ENCODE results near the gene C19orf53. TPM values are rescaled to one million over a fixed set of nuclear protein-coding genes. Genes with fewer than 3 reads are reported as not detected.

Gene C19orf53
- total and polyA plus RNA-seq, 11 donors, result 79.3 to 435 (median 99.4) TPM

DNA sequence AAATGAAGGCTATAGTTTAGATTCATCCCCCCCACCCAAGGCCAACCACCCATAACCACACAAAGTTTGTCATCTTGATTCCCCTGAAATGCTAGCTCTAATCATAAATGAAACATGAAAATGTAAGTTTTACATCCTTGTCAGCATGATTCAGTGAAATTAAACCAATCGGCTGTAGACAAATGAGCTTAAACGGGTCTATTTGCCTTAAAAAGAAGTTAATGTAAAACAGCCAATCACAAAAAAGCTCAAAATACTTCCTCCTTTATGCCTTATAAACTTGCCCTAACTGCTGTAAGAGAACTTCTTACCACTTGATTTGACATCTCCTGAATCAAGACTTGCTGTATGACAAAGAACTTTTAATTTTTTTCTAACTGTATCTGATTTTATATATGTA, 44.4 kb upstream of the C19orf53 start:
- ATAC-seq (no peak), DNase-seq (no peak)
- H3K4me1 ChIP-seq, result peaks cover 0 to 33% (median 13%) of the 10 kb centered on the region in 12 donors
- no peak overlapping the region for H3K4me3 ChIP-seq
- TF ChIP-seq POLR2A (IDR thresholded peaks at IDR 0.05) (no peak), CTCF (IDR thresholded peaks at IDR 0.05) (no peak)
- peaks cover 0 to 12% (median 0%) of the 10 kb centered on the region in 9 donors for H3K36me3 ChIP-seq
- 65 to 75% (median 71%) methylated on average over 2 of the region's 2 CpGs for WGBS, 4 donors
- H3K27ac ChIP-seq, result peak overlapping the region in 2 of 12 donors; percentile 62 to 89
- intact Hi-C loops (cut with DNase I), result no loop called here
- H3K9me3 ChIP-seq, result no peaks in the 10 kb centered on the region
- H3K27me3 ChIP-seq, result no peaks in the 10 kb centered on the region

GRCh38 chr19:13731147-13731964, 42.9 kb upstream of the C19orf53 start:
- no peaks in the 10 kb centered on the region for H3K9me3 ChIP-seq
- H3K4me3 ChIP-seq, result peak overlapping the region; percentile 8 to 72 (median 62)
- no peaks in the 10 kb centered on the region for H3K27me3 ChIP-seq
- H3K4me1 ChIP-seq, result peaks cover 0 to 33% (median 13%) of the 10 kb centered on the region in 12 donors
- ATAC-seq, result peak; percentile 99 to 100 (median 100)
- peak; percentile 96 to 98 (median 96) for DNase-seq
- peaks cover 0 to 12% (median 0%) of the 10 kb centered on the region in 9 donors for H3K36me3 ChIP-seq
- H3K27ac ChIP-seq, result peak overlapping the region; percentile 35 to 91 (median 82)
- 2 to 4% (median 3%) methylated on average over 38 to 39 of the region's 39 CpGs for WGBS, 4 donors
- intact Hi-C loops (cut with DNase I), result no loop called here
- peak in 1 of 2 donors; percentile 73 for TF ChIP-seq POLR2A (IDR thresholded peaks at IDR 0.05)
- TF ChIP-seq CTCF (IDR thresholded peaks at IDR 0.05), result peak in 1 of 12 donors; percentile 10

GRCh38 chr19:13732337-13732736, 41.9 kb upstream of the C19orf53 start:
- peak overlapping the region in 9 of 12 donors; percentile 52 to 72 (median 65) for H3K4me3 ChIP-seq
- H3K36me3 ChIP-seq, result peaks cover 0 to 12% (median 0%) of the 10 kb centered on the region in 9 donors
- ATAC-seq (no peak), DNase-seq (no peak)
- peak overlapping the region in 1 of 12 donors; percentile 72 for H3K27ac ChIP-seq
- 85 to 92% (median 88%) methylated on average over 8 of the region's 8 CpGs for WGBS, 4 donors
- H3K27me3 ChIP-seq, result no peaks in the 10 kb centered on the region
- no peaks in the 10 kb centered on the region for H3K9me3 ChIP-seq
- H3K4me1 ChIP-seq, result peaks cover 0 to 33% (median 13%) of the 10 kb centered on the region in 12 donors
- no peak for TF ChIP-seq POLR2A (IDR thresholded peaks at IDR 0.05)
- TF ChIP-seq CTCF (IDR thresholded peaks at IDR 0.05), result no peak
- intact Hi-C loops (cut with DNase I), result no loop called here

DNA sequence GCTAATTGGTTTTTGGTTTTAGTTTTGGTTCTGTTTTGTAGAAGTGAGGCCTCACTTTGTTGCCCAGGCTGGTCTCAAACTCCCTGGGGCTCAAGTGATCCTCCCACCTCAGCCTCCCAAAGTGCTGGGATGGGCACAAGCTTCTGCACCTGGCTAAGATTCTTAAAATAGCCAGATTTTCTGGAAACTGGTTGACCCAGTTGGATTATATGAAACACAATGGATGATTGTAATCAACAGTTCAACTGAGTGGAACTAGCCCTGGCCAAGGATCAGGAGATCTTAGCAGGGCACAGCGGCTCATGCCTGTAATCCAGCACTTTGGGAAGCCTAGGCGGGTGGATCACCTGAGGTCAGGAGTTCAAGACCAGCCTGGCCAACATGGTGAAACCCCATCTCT, 39.5 kb upstream of the C19orf53 start:
- DNase-seq (no peak), ATAC-seq (no peak)
- Histone ChIP-seq H3K27me3 (no peaks in the 10 kb centered on the region), H3K27ac (no peak overlapping the region), H3K9me3 (no peaks in the 10 kb centered on the region), H3K4me1 (peaks cover 0 to 23% (median 13%) of the 10 kb centered on the region in 12 donors), H3K36me3 (peaks cover 0 to 12% (median 0%) of the 10 kb centered on the region in 9 donors), H3K4me3 (no peak overlapping the region)
- WGBS, 4 donors, result 93 to 97% (median 96%) methylated on average over 2 of the region's 2 CpGs
- TF ChIP-seq POLR2A (IDR thresholded peaks at IDR 0.05) (no peak), CTCF (IDR thresholded peaks at IDR 0.05) (no peak)
- intact Hi-C loops (cut with DNase I), result no loop called here
